GM19455 (cell line): ENCODE data around the gene ARSB.
"Not testable (repeated sequence)": the region's sequence is repeated elsewhere in the genome, so short reads cannot be mapped to it uniquely, and the experiment has no call there.

Experiments
- ATAC-seq: cut with Tn5 transposase; IDR thresholded peaks from one replicate; pipeline ENCODE4 v1.9.1; 2021; ENCODE audit not compliant: unreplicated experiment

Gene ARSB

DNA sequence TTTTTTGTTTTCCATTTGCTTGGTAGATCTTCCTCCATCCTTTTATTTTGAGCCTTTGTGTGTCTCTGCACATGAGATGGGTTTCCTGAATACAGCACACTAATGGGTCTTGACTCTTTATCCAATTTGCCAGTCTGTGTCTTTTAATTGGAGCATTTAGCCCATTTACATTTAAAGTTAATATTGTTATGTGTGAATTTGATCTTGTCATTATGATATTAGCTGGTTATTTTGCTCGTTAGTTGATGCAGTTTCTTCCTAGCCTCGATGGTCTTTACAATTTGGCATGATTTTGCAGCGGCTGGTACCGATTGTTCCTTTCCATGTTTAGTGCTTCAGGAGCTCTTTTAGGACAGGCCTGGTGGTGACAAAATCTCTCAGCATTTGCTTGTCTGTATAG lies 133.2 kb downstream of the ARSB start:
- not testable (repeated sequence) for ATAC-seq

- ATAC-seq, result no peak
These were observed 139.6 kb downstream of the ARSB start for GRCh38 chr5:78845470-78845869.

DNA sequence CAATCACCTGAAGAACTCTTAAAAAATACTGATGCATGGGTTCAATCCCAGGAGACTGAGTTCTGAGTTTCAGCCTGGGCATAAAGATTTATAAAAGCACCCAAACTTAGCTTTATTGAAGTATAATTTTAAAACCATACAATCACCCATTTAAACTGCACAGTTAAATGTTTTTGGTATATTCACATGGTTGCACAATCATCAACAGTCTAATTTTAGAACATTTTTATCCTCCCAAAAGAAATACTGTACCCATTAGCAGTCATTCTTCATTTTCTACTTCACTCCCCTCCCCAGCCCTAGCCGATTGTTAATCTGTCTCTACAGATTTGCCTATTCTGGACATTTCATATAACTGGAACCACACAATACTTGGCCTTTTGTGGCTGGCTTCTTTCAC lies 141.7 kb downstream of the ARSB start:
- no peak for ATAC-seq

DNA sequence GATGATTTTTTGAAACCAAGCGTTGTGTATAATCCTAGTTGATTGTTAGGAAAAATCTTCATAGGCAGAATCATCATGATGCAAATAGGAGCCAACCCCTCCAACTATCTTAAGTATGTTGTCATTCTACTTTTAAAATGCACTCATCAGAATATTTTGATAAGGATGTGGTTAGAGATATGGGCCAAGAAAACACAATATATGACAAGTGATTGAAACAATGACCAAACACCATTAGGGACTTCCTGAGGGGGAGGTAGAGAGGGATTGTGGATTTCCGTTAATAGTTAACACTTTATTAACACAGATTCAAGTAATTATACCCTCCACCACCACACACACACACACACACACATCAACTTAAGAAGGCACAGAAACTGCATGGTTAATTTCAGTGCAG lies 143.3 kb downstream of the ARSB start:
- ATAC-seq, result no peak

DNA sequence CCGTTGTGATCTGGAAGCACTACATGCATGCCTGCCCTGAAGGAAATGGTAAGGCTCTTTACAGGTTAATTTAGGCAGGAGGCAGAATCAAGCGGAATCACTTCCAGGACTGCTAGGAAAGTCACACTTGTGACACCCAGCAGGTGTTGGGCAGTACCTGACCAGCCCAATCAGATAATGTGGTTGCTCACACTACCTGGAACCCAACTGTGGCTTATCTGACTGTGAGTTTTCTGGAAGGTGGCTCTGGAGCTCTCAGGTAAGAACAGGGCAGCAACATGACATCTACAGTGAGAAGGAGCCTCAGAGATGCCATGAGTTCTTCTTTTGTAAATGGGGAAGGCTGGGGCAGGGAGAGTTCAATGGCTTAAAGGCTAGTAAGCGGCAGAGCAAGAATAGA lies 146.4 kb downstream of the ARSB start:
- no peak for ATAC-seq

- ATAC-seq, result no peak
These were observed 147.3 kb downstream of the ARSB start for GRCh38 chr5:78837836-78838235.

DNA sequence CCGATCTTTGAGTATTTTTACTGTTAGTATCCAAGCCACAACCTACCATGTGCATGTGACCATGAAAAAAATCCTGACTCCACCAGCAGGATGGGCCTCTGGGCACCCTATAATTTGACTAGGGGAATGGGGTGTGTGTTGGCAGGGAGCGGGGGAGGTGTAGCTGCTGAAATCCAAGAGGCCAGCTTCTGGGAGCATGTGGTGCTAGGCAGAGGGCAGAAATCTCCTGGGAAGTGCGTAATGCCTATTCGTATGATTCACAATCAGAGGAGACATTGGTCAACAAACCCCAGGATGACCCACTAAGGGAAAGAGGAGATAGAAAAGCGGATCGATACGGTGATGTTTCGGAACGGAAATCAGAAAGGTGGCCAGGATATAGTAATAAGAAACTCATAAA lies 149.9 kb downstream of the ARSB start:
- ATAC-seq, result no peak

DNA sequence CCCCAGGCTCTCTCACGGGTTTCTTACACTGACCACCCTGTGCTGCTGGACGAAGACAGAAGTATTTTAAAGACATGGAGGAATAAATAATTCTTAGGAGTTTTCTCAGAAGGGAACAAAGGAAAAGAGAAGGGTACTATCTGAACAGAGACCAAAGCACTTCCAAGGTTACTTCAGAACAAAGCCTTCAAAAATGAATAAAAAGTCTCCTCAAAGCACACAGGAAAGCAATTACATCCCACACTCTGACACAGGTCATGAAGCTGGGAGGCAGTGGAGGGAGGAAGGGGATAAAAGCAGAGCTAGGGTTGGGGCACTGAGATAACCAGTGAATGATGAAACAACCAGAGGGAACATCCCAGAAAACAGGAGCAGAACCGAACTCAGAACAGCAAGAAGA lies 151.8 kb downstream of the ARSB start:
- no peak for ATAC-seq

DNA sequence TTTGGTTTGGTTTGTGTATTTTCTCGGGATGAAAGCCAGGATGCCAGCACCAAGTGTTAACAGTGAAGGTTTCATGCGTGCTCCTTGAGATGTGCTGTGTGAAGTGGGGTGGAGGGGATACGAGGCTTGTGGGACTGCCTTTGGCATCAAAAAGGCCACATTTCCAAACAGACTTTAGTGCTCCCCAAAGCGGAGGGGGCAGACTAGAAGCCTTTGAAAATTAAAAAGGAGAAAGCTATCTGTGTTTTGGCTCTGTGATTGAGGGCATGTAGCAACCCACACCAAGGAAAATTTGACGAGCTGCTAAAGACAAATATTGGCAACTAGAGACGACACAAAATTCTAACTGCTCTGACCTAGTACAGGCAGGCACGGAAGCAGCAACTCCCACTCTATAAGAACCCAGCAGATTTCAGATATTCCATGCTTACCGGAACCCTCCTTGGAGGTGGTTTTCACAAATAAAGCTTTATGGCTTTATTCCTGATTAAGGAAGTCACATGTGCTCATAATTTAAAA lies 154.5 kb downstream of the ARSB start:
- ATAC-seq, result no peak

DNA sequence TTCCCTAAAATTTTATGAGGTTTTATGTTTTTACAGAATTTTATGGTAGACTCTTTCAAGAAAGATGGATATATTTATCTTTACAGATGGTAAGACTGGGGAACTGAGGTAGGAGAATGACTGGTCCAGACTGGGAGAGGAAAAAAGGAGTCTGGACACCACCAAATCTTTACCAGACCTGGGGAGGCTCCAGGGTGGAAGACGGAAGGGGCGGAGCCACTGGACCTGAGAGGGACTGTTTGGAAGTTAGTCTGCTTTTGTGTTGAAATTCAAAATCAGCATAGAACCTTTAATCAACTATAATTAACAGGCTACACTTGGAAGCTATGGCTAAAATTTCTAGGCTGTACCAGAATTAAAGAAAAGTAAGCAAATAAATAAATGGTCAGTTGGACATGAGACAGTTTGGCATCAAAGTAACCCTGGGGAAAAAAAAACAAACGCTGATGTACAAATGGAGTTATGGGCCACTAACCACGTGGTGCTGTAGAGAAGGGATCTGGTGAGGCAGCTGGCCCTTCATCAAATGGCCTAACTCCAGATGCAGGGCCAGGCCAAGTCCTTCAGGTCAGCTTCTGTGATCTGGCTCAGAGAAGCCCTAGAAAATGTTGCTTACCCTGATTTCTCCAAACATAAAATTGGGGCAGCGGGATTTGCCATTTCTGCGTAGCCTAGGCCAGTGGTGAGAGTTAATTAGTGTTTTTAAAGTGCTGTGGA lies 155.1 kb downstream of the ARSB start:
- ATAC-seq, result no peak

DNA sequence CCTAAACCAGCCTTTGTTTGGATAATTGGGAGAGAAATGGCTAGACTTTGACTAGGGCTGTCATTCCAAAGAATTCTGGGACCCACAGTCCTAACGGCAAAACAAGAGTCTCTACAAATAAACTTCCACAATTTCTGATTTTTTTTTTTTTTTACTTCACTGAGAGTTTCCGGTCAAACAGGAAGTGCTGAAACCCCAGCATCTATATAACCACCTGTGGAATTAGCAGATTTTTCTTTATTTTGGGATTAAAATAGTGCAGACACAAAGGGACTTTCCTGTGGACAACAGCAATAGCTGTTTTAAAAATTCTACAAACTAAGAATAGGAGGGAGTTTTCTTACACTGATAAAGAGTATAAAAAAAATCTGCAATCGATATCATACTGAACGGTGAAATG lies 157.4 kb downstream of the ARSB start:
- no peak for ATAC-seq

GRCh38 chr5:78824831-78825281 lies 160.3 kb downstream of the ARSB start:
- no peak for ATAC-seq

- ATAC-seq, result no peak
These were observed 161.9 kb downstream of the ARSB start for GRCh38 chr5:78823196-78823595.

- no peak for ATAC-seq
These were observed 163.5 kb downstream of the ARSB start for GRCh38 chr5:78821536-78822021.

- ATAC-seq, result no peak
These were observed 165.4 kb downstream of the ARSB start for GRCh38 chr5:78819707-78820106.

GRCh38 chr5:78819166-78819565 lies 165.9 kb downstream of the ARSB start:
- ATAC-seq, result no peak

DNA sequence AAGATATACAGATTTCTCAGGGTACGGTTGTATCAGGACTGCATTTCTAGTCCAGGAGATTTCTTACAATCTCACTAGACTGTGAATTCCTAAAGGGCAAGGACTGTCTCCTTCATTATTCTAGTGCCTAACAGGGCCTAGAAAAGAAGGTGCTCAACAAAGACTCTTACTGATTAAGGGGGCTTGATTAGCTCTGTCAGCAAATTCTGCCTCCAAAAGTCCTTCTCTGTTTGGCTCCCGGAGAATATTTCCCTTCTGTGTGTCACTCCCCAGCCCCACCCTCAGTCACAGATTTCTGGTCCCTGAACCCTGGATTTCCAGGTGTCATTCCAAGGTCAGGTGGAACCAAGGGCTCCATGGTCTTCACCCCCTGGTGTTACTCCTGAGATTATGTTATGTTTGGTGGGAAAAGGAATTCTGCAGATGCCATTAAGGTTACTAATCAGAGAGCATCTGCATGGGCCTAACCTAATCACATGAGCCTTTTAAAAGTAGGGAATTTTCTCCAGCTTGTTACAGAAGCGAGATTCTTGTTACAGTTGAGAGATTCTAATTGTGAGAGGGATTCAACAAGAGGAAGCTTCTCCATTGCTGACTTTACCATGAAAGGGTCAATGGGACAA lies 168.9 kb downstream of the ARSB start:
- ATAC-seq, result no peak

- ATAC-seq, result no peak
These were observed 171.1 kb downstream of the ARSB start for GRCh38 chr5:78813906-78814530.

- no peak for ATAC-seq
These were observed 171.8 kb downstream of the ARSB start for GRCh38 chr5:78813286-78813685.

DNA sequence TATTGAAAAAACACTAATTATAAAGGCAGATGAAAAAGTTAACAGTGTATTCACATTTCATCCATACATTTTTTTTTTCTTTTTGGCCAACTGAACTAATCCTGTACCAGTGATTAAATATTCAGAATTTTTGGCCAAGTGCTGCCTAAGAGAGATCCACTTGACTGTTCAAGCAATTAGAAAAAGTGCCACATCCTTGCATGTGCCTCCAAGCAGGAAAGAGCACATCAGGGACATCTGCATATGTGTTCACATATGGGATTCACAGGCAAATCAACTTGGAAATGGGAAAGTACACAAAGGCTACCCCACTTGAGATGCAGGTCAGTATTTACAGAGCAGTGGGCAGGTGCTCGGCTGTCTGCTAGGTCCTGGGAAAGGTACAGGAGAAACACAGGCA lies 173.2 kb downstream of the ARSB start:
- ATAC-seq, result no peak

DNA sequence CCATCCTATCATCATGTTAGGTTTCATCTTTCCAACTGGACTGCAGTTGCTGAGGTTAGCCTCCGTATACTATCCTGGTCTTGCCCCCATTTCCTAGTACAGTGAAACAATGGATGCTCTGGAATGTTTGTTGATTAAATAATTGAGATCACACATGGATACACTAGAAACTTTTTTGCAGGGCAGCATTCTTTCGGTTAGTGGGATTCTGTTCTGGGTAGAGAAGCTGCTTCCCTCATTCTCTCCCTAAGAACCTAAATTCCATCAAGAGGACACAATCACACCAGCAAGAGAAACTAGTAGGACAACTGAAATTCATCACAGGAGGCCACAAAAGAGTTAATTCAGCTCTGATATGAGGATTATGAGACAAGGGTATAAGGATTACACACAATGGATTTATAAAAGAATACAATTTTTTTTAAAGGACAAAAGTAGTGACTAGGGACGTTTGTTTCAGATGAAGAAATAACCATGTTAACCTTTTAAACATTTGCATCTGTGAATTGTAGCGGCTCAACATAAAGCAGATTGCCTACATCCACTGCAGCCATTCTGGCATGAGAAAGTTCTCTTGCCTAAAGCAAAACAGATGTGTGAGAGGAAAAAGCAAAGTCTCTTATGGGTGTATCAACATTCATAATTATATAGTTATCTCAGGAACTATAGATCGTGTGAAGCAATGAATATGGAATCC lies 173.8 kb downstream of the ARSB start:
- ATAC-seq, result no peak
